Measurements from ENCODE around the gene PAN2.
A peak's percentile ranks its signal among the peaks of the same experiment; 100 is the strongest.

The PAN2 gene

GRCh38 chr12:56333679-56334489, at the start of gene PAN2:
TSS of gene PAN2 (minus strand) at chr12:56334000. CDS start at chr12:56333094, 906 bp downstream.
- DNase-seq (ENCODE audit: low spot score): peak; percentile 100
- POLR2A ChIA-PET (ENCODE audit: low non-redundant PET): interaction anchor here (0.6 to 0.7 kb wide), 2 partner anchors 20 to 95 kb away, joined by 3 read pairs; no protein-coding TSS in a partner anchor
- CTCF ChIA-PET: interaction anchor here (0.6 to 0.7 kb wide), 3 partner anchors 9 to 17 kb away, joined by 3 read pairs; no protein-coding TSS in a partner anchor
- H3K27ac ChIP-seq: peak within 1 kb of the TSS; percentile 89
- TF ChIP-seq CTCF (conservative IDR thresholded peaks at IDR 0.05; ENCODE audit: low read depth): peak; percentile 48

GRCh38 chr12:56382611-56383010, 48.8 kb upstream of the PAN2 start:
- ChIA-PET POLR2A (ENCODE audit: low non-redundant PET) (no interaction called here), CTCF (interaction anchor here (0.5 kb wide), 1 partner anchor 646 kb away, joined by 3 read pairs; no protein-coding TSS in a partner anchor)
- TF ChIP-seq CTCF (conservative IDR thresholded peaks at IDR 0.05; ENCODE audit: low read depth): no peak

GRCh38 chr12:56377989-56378316, 44.2 kb upstream of the PAN2 start:
- no peak for DNase-seq (ENCODE audit: low spot score)
- POLR2A ChIA-PET (ENCODE audit: low non-redundant PET): interaction anchor here (0.6 kb wide), 1 partner anchor 548 kb away, joined by 3 read pairs; the partner anchor contains the start of gene DNAJC14
- no peak overlapping the region for H3K27ac ChIP-seq
- CTCF ChIA-PET: interaction anchor here (0.7 kb wide), 2 partner anchors 11 to 38 kb away, joined by 3 to 4 read pairs; no protein-coding TSS in a partner anchor
- TF ChIP-seq CTCF (conservative IDR thresholded peaks at IDR 0.05; ENCODE audit: low read depth): no peak

More at GRCh38 chr12:56382611-56383010, 48.8 kb upstream of the PAN2 start:
- no peak for DNase-seq (ENCODE audit: low spot score)
- no peak overlapping the region for H3K27ac ChIP-seq

GRCh38 chr12:56377310-56377988, 43.6 kb upstream of the PAN2 start:
- CTCF ChIA-PET: interaction anchor here (0.7 kb wide), 2 partner anchors 12 to 39 kb away, joined by 3 to 4 read pairs; no protein-coding TSS in a partner anchor
- POLR2A ChIA-PET (ENCODE audit: low non-redundant PET): no interaction called here
- H3K27ac ChIP-seq: no peak overlapping the region
- no peak for TF ChIP-seq CTCF (conservative IDR thresholded peaks at IDR 0.05; ENCODE audit: low read depth)
- DNase-seq (ENCODE audit: low spot score): peak; percentile 19

- ChIA-PET POLR2A (ENCODE audit: low non-redundant PET) (no interaction called here), CTCF (no interaction called here)
- H3K27ac ChIP-seq: no peak overlapping the region
- DNase-seq (ENCODE audit: low spot score): no peak
- TF ChIP-seq CTCF (conservative IDR thresholded peaks at IDR 0.05; ENCODE audit: low read depth): no peak
Measured at GRCh38 chr12:56375598-56376434, 42.0 kb upstream of the PAN2 start.

Data from RWPE1 (cell line).